SK-N-SH (cell line): ENCODE data around the gene AP2A2. TPM values are rescaled to one million over a fixed set of nuclear protein-coding genes. Genes with fewer than 3 reads are reported as not detected.

ENCODE experiments used
- CTCF ChIA-PET: fragments of 300-600, 350-600 bp; formaldehyde crosslinking; extraction: SDS; loops from one replicate; lab custom pipeline; 2021; lab: Yijun Ruan, JAX
- POLR2A ChIA-PET: fragments of 350-600 bp; sonication (Branson Sonifier 250); formaldehyde crosslinking; extraction: SDS; loops from one replicate; lab custom pipeline; 2020; ENCODE audit warnings: antibody characterized with exemption, inconsistent platforms; lab: Yijun Ruan, JAX
- DNase-seq: peaks from one replicate; pipeline ENCODE4 v3.0.0; 2012
- H2AFZ ChIP-seq: fragments of 200-600 bp; sonication (generic); 2 replicates; pipeline ENCODE4 v1.8.1; 2016; ENCODE audit warnings: antibody characterized with exemption, mild to moderate bottlenecking, low read depth
- H3F3A ChIP-seq: fragments of 200-600 bp; sonication (generic); replicated peaks from 2 replicates; pipeline ENCODE3; 2016; ENCODE audit warnings: antibody characterized with exemption, mild to moderate bottlenecking; ENCODE audit not compliant: insufficient read depth
- H3K27ac ChIP-seq, 2 experiments: fragments of 200-500 bp in 1 of 2; fragments of 200-600 bp in 1 of 2; sonication (Bioruptor generic) in 1 of 2; sonication (generic), shearing (Covaris generic) in 1 of 2; 2 replicates each; pipeline versions ENCODE4 v1.5.1 to v1.6.1; 2014 to 2016; ENCODE audit warnings: low read depth in 2 of 2, inconsistent platforms in 1 of 2, low read length in 1 of 2, mild to moderate bottlenecking in 1 of 2, mixed read lengths in 1 of 2
- H3K27me3 ChIP-seq: fragments of 200-600 bp; sonication (generic), shearing (Covaris generic); 2 replicates; pipeline ENCODE4 v1.6.1; 2016; ENCODE audit warnings: mixed run types; ENCODE audit not compliant: insufficient read depth
- H3K36me3 ChIP-seq, 2 experiments: fragments of 200-500 bp in 1 of 2; fragments of 200-600 bp in 1 of 2; sonication (Bioruptor generic) in 1 of 2; sonication (generic) in 1 of 2; replicated peaks in 1 of 2; 2 replicates each; pipeline versions ENCODE3 to v1.5.1; 2014 to 2016; ENCODE audit warnings: low read length in 1 of 2, mild to moderate bottlenecking in 1 of 2; ENCODE audit not compliant: insufficient read depth in 2 of 2, control insufficient read depth in 1 of 2
- H3K4me1 ChIP-seq, 2 experiments: fragments of 200-500 bp in 1 of 2; fragments of 200-600 bp in 1 of 2; sonication (Bioruptor generic) in 1 of 2; sonication (generic), shearing (Covaris generic) in 1 of 2; 2 replicates each; pipeline versions ENCODE4 v1.5.1 to v1.6.1; 2014 to 2016; ENCODE audit warnings: low read depth in 1 of 2, low read length in 1 of 2, mixed run types in 1 of 2; ENCODE audit not compliant: insufficient read depth in 2 of 2, control insufficient read depth in 1 of 2
- H3K4me2 ChIP-seq: fragments of 200-600 bp; sonication (generic), shearing (Covaris generic); 2 replicates; pipeline ENCODE4 v1.6.1; 2017; ENCODE audit warnings: mixed run types
- H3K4me3 ChIP-seq, 2 experiments: fragments of 200-500 bp in 1 of 2; fragments of 200-600 bp in 1 of 2; sonication (Bioruptor generic) in 1 of 2; sonication (generic), shearing (Covaris generic) in 1 of 2; 2 replicates each; pipeline versions ENCODE4 v1.5.1 to v1.8.1; 2014 to 2016; ENCODE audit warnings: low read depth in 2 of 2, inconsistent platforms in 1 of 2, low read length in 1 of 2, mild to moderate bottlenecking in 1 of 2, mixed read lengths in 1 of 2, moderate library complexity in 1 of 2
- H3K79me2 ChIP-seq: fragments of 200-600 bp; sonication (generic); 2 replicates; pipeline ENCODE4 v1.8.1; 2017; ENCODE audit warnings: mild to moderate bottlenecking; ENCODE audit not compliant: insufficient read depth
- H3K9ac ChIP-seq: fragments of 200-600 bp; sonication (generic); 2 replicates; pipeline ENCODE4 v1.6.1; 2017; ENCODE audit warnings: mixed run types
- H3K9me2 ChIP-seq: fragments of 200-600 bp; sonication (generic); 2 replicates; pipeline ENCODE4 v1.6.1; 2017; ENCODE audit warnings: mixed run types
- H3K9me3 ChIP-seq: fragments of 200-600 bp; sonication (generic); 2 replicates; pipeline ENCODE4 v1.6.1; 2017; ENCODE audit warnings: mixed run types, mild to moderate bottlenecking, moderate library complexity
- H4K20me1 ChIP-seq: fragments of 200-600 bp; sonication (generic); 2 replicates; pipeline ENCODE4 v1.6.1; 2017; ENCODE audit warnings: mild to moderate bottlenecking, mixed run types; ENCODE audit not compliant: insufficient read depth
- CHD2 ChIP-seq: fragments of 150-350 bp; IDR thresholded peaks from 2 replicates; pipeline ENCODE4 v1.6.1; 2018; ENCODE audit warnings: low read length; ENCODE audit not compliant: partially characterized antibody
- ELF1 ChIP-seq: IDR thresholded peaks from 2 replicates; pipeline ENCODE4 v1.4.0; 2012
- EP300 ChIP-seq, 2 experiments: IDR thresholded peaks; 2 replicates each; pipeline versions ENCODE4 v1.4.0 to v1.6.1; 2012; ENCODE audit warnings: borderline replicate concordance in 1 of 2, low read depth in 1 of 2, low read length in 1 of 2
- EZH2phosphoT487 ChIP-seq: fragments of 200-600 bp; sonication (generic); IDR thresholded peaks from 2 replicates; pipeline ENCODE4 v1.6.1; 2017; ENCODE audit warnings: low read depth, mixed run types, mild to moderate bottlenecking, antibody characterized with exemption, moderate library complexity, borderline replicate concordance
- FOXM1 ChIP-seq: IDR thresholded peaks from 2 replicates; pipeline ENCODE4 v1.4.0; 2012; ENCODE audit warnings: low read depth, mild to moderate bottlenecking
- GABPA ChIP-seq: IDR thresholded peaks from 2 replicates; pipeline ENCODE4 v1.4.0; 2012; ENCODE audit warnings: low read depth, mild to moderate bottlenecking
- IRF3 ChIP-seq: fragments of 150-350 bp; IDR thresholded peaks from 2 replicates; pipeline ENCODE4 v1.6.1; 2016; ENCODE audit warnings: mild to moderate bottlenecking, low read depth, low read length
- MXI1 ChIP-seq: IDR thresholded peaks from 2 replicates; pipeline ENCODE4 v1.6.1; 2012; ENCODE audit warnings: mild to moderate bottlenecking, low read depth, low read length, improper control_type of control experiment
- NRF1 ChIP-seq: IDR thresholded peaks from 2 replicates; pipeline ENCODE4 v1.6.1; 2012; ENCODE audit warnings: low read depth, mild to moderate bottlenecking, low read length
- PBX3 ChIP-seq: IDR thresholded peaks from 2 replicates; pipeline ENCODE4; 2012
- POLR2AphosphoS5 ChIP-seq: IDR thresholded peaks from 2 replicates; pipeline ENCODE4 v1.6.1; 2012; ENCODE audit warnings: low read depth, low read length
- RAD21 ChIP-seq: IDR thresholded peaks from 2 replicates; pipeline ENCODE4 v1.6.1; 2012; ENCODE audit warnings: mild to moderate bottlenecking, low read length
- RFX5 ChIP-seq: IDR thresholded peaks from 2 replicates; pipeline ENCODE4 v1.6.1; 2012; ENCODE audit warnings: mild to moderate bottlenecking, improper control_type of control experiment, low read length
- SIN3A ChIP-seq: IDR thresholded peaks from 2 replicates; pipeline ENCODE4 v1.6.1; 2012; ENCODE audit warnings: low read depth, mild to moderate bottlenecking, low read length, moderate library complexity, borderline replicate concordance
- TAF1 ChIP-seq: IDR thresholded peaks from 2 replicates; pipeline ENCODE4 v1.6.1; 2012; ENCODE audit warnings: low read depth, mild to moderate bottlenecking, low read length, moderate library complexity, borderline replicate concordance
- TCF12 ChIP-seq: IDR thresholded peaks from 2 replicates; pipeline ENCODE4 v1.4.0; 2012
- USF2 ChIP-seq: fragments of 150-350 bp; IDR thresholded peaks from 2 replicates; pipeline ENCODE4 v1.6.1; 2017; ENCODE audit warnings: antibody characterized with exemption, low read length, low read depth, borderline replicate concordance
- ZBTB33 ChIP-seq: IDR thresholded peaks from 2 replicates; pipeline ENCODE4 v1.4.0; 2012; ENCODE audit warnings: low read depth, borderline replicate concordance
- WGBS: methylation state at CpG from one replicate; pipeline ENCODE4 v1.1.6; 2017; ENCODE audit warnings: low lambda C conversion rate; 5-methylcytosine and 5-hydroxymethylcytosine counted together
- polyA plus RNA-seq, 3 experiments: library from polyadenylated mRNA; depleted of rRNA; stranded (reverse); fragments of >200 nt; gene quantifications; 2 replicates each; pipeline ENCODE4 v1.2.3, GENCODE V29; 2012

AP2A2 gene
- polyA plus RNA-seq, 1 of the 3 experiments (the other 2 are of a cell fraction): 42.7 TPM

- Histone ChIP-seq H3K27me3 (no peaks in the 10 kb centered on the region), H3K27ac (no peak overlapping the region), H3K9ac (no peak overlapping the region), H2AFZ (no peak overlapping the region), H3K9me3 (no peaks in the 10 kb centered on the region), H3K4me1 (no peaks in the 10 kb centered on the region), H3K79me2 (peaks cover 11% of the 10 kb centered on the region; the same call in 1 of the 2 replicates), H3F3A (no peaks in the 10 kb centered on the region), H3K4me3 (no peak overlapping the region), H3K36me3 (peaks cover 14 to 67% of the 10 kb centered on the region in 2 experiments), H4K20me1 (no peaks in the 10 kb centered on the region), H3K4me2 (no peak overlapping the region), H3K9me2 (no peaks in the 10 kb centered on the region)
- POLR2A ChIA-PET: no interaction called here
- WGBS: 95% methylated on average over 13 of the region's 38 CpGs
- no peak for TF ChIP-seq TCF12
- no peak for TF ChIP-seq ZBTB33
- TF ChIP-seq GABPA: no peak
- no peak for TF ChIP-seq NRF1
- no peak for TF ChIP-seq EP300 (IDR thresholded peaks at IDR 0.05; ENCODE audit: borderline replicate concordance in 1 of 2, low read depth in 1 of 2, low read length in 1 of 2)
- no peak for TF ChIP-seq IRF3
- TF ChIP-seq TAF1: no peak
- TF ChIP-seq SIN3A: no peak
- TF ChIP-seq POLR2AphosphoS5: no peak
- no peak for TF ChIP-seq CHD2
- TF ChIP-seq PBX3: no peak
- CTCF ChIA-PET: no interaction called here
- DNase-seq: no peak
These were observed 82.5 kb downstream of the AP2A2 start for GRCh38 chr11:1008001-1008802.

- 91% methylated on average over 8 of the region's 11 CpGs for WGBS
- Histone ChIP-seq H3K9me2 (no peaks in the 10 kb centered on the region), H3K9me3 (no peaks in the 10 kb centered on the region), H3K4me1 (no peaks in the 10 kb centered on the region), H3K9ac (no peak overlapping the region), H3K4me2 (no peak overlapping the region), H3K27me3 (no peaks in the 10 kb centered on the region), H3K27ac (no peak overlapping the region), H2AFZ (no peak overlapping the region), H3K4me3 (no peak overlapping the region), H3K79me2 (peaks cover 9% of the 10 kb centered on the region; the same call in 1 of the 2 replicates), H3F3A (no peaks in the 10 kb centered on the region), H3K36me3 (peaks cover 14 to 62% of the 10 kb centered on the region in 2 experiments), H4K20me1 (no peaks in the 10 kb centered on the region)
- TF ChIP-seq IRF3 (no peak), ELF1 (no peak), RFX5 (no peak), MXI1 (no peak), FOXM1 (no peak), TAF1 (no peak), RAD21 (no peak), PBX3 (no peak), USF2 (no peak), EZH2phosphoT487 (no peak), SIN3A (no peak)
- no peak for DNase-seq
- ChIA-PET CTCF (no interaction called here), POLR2A (no interaction called here)
These were observed 83.1 kb downstream of the AP2A2 start for GRCh38 chr11:1008803-1009145.
